Kidney (tissue), 14 donors: Measurements from ENCODE around the gene ACTMAP. TPM values are rescaled to one million over a fixed set of nuclear protein-coding genes. Genes with fewer than 3 reads are reported as not detected.

ENCODE experiments used
- DNase-seq, 5 donors: peaks; one replicate each; pipeline ENCODE4 v3.0.0-alpha.2; 2013 to 2020
- FAIRE-seq: peaks from 2 replicates; lab custom pipeline; 2012; peaks lifted over from hg19 to GRCh38; lab: Jason Lieb, UNC
- H3K27ac ChIP-seq, 2 donors: one replicate each; pipeline ENCODE4 v1.7.0; 2013; ENCODE audit warnings: low read depth in 2 of 2, low read length in 2 of 2, inconsistent platforms in 1 of 2
- H3K27me3 ChIP-seq: one replicate; pipeline ENCODE4 v1.7.1; 2013; ENCODE audit warnings: low read length, inconsistent platforms; ENCODE audit not compliant: control insufficient read depth, insufficient read depth
- H3K36me3 ChIP-seq, 3 donors: one replicate each; pipeline versions ENCODE4 v1.7.0 to v1.7.1; 2013; ENCODE audit warnings: low read length in 3 of 3, control low read depth in 1 of 3, inconsistent platforms in 1 of 3; ENCODE audit not compliant: insufficient read depth in 3 of 3, control insufficient read depth in 2 of 3
- H3K4me1 ChIP-seq, 3 donors: one replicate each; pipeline versions ENCODE4 v1.7.0 to v1.7.1; 2013; ENCODE audit warnings: low read length in 3 of 3, inconsistent platforms in 1 of 3, low read depth in 1 of 3; ENCODE audit not compliant: control insufficient read depth in 2 of 3, insufficient read depth in 2 of 3
- H3K4me3 ChIP-seq, 3 donors: one replicate each; pipeline versions ENCODE4 v1.7.0 to v1.8.1; 2013; ENCODE audit warnings: low read length in 3 of 3, control low read depth in 1 of 3, inconsistent platforms in 1 of 3
- H3K9ac ChIP-seq, 3 donors: one replicate each; pipeline versions ENCODE4 v1.7.0 to v1.7.1; 2013; ENCODE audit warnings: low read length in 3 of 3, control low read depth in 1 of 3, inconsistent platforms in 1 of 3
- H3K9me3 ChIP-seq, 3 donors: one replicate each; pipeline versions ENCODE4 v1.7.0 to v1.7.1; 2013; ENCODE audit warnings: low read length in 3 of 3, control low read depth in 1 of 3, inconsistent platforms in 1 of 3; ENCODE audit not compliant: control insufficient read depth in 2 of 3, insufficient read depth in 1 of 3
- intact Hi-C: fragments of 100-400 bp; cut with DNase I; formaldehyde crosslinking; loops from one replicate; pipeline ENCODE4 v1.11.1; 2022
- polyA plus RNA-seq: library from polyadenylated mRNA; stranded (reverse); fragments of 350-450 nt; fragmentation: Illumina TruSeq; extraction: RNeasy Lipid Tissue Mini Kit (QIAGEN cat#74804); gene quantifications from one replicate; pipeline ENCODE4 v1.2.3, GENCODE V29; 2014; ENCODE audit warnings: low read depth, low replicate concordance; ENCODE audit not compliant: insufficient read depth
- total RNA-seq: library from RNA; stranded (reverse); fragmentation: NEBNext Ultra II Directional; extraction: Animal tissue kit (Norgen Biotek cat#: 25700); gene quantifications from one replicate; pipeline ENCODE4 v1.2.1, GENCODE V29; 2021
- TF ChIP-seq, protein P1 (sequence below): IDR thresholded peaks from 3 replicates; pipeline ENCODE4 v1.5.1; 2012; ENCODE audit warnings: mild to moderate bottlenecking, moderate library complexity, borderline replicate concordance; ENCODE audit not compliant: insufficient read depth; ENCODE audit errors: extremely low read depth
- donor health status: control.
- donor health status: control.
- donor health status: control.
- donor health status: control.
- donor health status: control.
- donor health status: DM: yes; HTN: yes; CAD: no.
- donor health status: Normal renal cell carcinoma (clear cell type).

Gene ACTMAP
- total and polyA plus RNA-seq, 2 donors from 2014 or later: 8.7 to 8.9 TPM

DNA sequence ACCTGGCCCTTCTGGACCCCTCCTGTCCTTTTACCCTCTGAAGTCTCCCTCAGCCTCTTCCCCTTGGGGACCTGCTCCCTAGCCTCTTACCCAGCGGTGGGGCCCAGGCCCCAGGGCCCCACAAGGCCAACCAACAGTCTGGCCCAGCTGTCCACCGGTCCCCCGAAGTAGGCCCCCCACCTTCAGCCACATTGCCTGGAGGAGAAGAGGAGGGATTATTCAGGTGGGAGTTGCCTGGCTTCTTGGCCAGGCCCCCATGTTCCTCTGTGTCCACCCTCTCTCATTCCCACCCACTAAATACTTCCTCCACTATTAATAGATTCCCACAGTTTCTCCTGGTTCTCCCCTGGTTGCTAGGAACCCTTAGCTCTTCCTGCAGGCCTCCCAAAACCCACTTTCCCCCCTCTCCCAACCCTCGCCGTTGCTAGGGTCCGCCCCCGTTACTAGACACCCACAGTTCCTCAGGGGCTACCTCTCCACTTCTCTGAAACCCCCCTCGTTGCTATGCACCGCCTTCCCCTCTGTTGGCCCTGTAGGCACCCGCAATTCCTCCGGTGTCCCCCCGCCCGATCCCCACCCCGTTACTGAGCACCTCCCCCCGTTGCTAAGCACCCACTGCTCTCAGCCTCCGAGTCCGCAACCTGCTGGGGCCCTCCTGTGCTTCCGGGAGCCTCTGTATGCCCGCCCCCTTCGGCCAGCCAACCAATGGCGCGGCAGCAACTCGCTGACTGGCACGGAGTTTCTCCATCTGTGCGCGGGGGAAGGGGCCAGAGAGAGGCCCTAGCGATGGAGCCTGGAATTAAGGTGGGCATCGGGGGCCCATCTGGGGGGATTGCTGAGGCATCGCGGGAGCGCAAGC lies 35.6 kb downstream of the ACTMAP start:
- H3K27ac ChIP-seq: peak overlapping the region; percentile 96 to 98
- DNase-seq: peak; percentile 97 to 98 (median 97)
- H3K9ac ChIP-seq: peak overlapping the region in 2 of 3 donors; percentile 57 to 99
- H3K9me3 ChIP-seq: no peaks in the 10 kb centered on the region
- TF ChIP-seq, protein P1, sequence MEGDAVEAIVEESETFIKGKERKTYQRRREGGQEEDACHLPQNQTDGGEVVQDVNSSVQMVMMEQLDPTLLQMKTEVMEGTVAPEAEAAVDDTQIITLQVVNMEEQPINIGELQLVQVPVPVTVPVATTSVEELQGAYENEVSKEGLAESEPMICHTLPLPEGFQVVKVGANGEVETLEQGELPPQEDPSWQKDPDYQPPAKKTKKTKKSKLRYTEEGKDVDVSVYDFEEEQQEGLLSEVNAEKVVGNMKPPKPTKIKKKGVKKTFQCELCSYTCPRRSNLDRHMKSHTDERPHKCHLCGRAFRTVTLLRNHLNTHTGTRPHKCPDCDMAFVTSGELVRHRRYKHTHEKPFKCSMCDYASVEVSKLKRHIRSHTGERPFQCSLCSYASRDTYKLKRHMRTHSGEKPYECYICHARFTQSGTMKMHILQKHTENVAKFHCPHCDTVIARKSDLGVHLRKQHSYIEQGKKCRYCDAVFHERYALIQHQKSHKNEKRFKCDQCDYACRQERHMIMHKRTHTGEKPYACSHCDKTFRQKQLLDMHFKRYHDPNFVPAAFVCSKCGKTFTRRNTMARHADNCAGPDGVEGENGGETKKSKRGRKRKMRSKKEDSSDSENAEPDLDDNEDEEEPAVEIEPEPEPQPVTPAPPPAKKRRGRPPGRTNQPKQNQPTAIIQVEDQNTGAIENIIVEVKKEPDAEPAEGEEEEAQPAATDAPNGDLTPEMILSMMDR: no peak
- intact Hi-C loops: no loop called here
- FAIRE-seq: no peak
- H3K27me3 ChIP-seq: no peaks in the 10 kb centered on the region
- H3K4me1 ChIP-seq: peaks cover 3 to 23% (median 13%) of the 10 kb centered on the region in 3 donors
- peak overlapping the region; percentile 73 to 99 (median 88) for H3K4me3 ChIP-seq
- H3K36me3 ChIP-seq: peaks cover 0 to 5% (median 2%) of the 10 kb centered on the region in 3 donors

DNA sequence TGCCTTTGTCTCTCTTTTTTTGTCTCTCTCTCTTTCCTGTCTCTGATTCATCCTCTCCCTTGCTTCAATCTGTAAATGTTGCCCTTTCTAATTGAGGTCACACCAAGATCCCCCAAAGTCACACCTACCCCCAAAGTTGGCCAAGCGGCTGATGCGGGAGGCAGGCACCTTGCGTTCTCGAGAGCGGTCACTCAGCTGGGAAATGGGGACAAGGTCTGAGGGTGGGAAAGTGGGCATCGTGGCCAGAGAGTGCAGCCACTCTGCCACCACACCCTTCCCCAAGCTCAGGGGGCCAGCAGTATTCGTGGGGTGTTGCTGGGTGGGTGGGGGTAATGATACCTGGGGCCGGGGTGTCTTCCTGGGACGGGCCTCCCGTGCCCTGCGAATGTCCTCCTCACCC lies 36.3 kb downstream of the ACTMAP start:
- DNase-seq (no peak), FAIRE-seq (no peak)
- Histone ChIP-seq H3K4me3 (no peak overlapping the region), H3K27me3 (no peaks in the 10 kb centered on the region), H3K27ac (peak overlapping the region; percentile 96 to 98), H3K9ac (peak overlapping the region in 1 of 3 donors; percentile 75), H3K4me1 (peaks cover 3 to 23% (median 13%) of the 10 kb centered on the region in 3 donors), H3K36me3 (peaks cover 0 to 5% (median 2%) of the 10 kb centered on the region in 3 donors), H3K9me3 (no peaks in the 10 kb centered on the region)
- intact Hi-C loops: no loop called here
- TF ChIP-seq, protein P1: no peak

DNA sequence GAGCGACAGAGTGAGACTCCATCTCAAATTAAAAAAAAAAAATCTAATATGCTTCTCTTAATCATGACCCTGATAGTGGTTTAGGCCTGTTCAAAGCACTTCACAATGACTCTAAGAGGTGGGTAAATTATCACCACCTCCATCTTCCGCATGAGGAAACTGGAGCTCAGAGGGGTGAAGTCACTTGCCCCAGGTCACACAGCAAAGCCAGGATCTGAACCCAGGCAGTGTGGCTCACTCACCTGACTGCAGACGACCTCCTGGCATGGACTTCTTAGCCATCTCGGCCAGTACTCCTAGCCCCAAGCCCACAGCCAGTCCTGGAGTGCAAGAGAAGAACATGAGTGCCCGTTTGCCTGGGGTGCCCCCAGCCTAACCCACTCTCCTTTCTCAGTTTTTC lies 40.5 kb downstream of the ACTMAP start:
- DNase-seq: peak in 1 of 5 donors; percentile 22
- no peaks in the 10 kb centered on the region for H3K9me3 ChIP-seq
- no peak overlapping the region for H3K4me3 ChIP-seq
- TF ChIP-seq, protein P1: no peak
- H3K27ac ChIP-seq: no peak overlapping the region
- no peaks in the 10 kb centered on the region for H3K27me3 ChIP-seq
- peaks cover 2 to 10% (median 9%) of the 10 kb centered on the region in 3 donors for H3K36me3 ChIP-seq
- FAIRE-seq: no peak
- intact Hi-C loops: no loop called here
- H3K4me1 ChIP-seq: peaks cover 0 to 5% (median 0%) of the 10 kb centered on the region in 3 donors
- no peak overlapping the region for H3K9ac ChIP-seq
